PC-9 (cell line): ENCODE measurements around the gene LILRB3. TPM values are rescaled to one million over a fixed set of nuclear protein-coding genes. Genes with fewer than 3 reads are reported as not detected.

Experiments
- BruUV-seq: library from RNA; stranded (reverse); fragments of 400-500 nt; replicated peaks from 2 replicates; lab custom pipeline; 2021; lab: Mats Ljungman, UMichigan
- CTCF ChIA-PET: fragments of 300-600 bp; sonication (Branson Sonifier 250); formaldehyde crosslinking; loops from one replicate; lab custom pipeline; 2022; ENCODE audit warnings: antibody characterized with exemption; lab: Charles Lee
- POLR2A ChIA-PET: fragments of 300-600 bp; sonication (Branson Sonifier 250); formaldehyde crosslinking; loops from one replicate; lab custom pipeline; 2022; ENCODE audit warnings: antibody characterized with exemption; ENCODE audit not compliant: unreplicated experiment; lab: Charles Lee
- DNase-seq, 2 experiments: peaks; one replicate each; pipeline versions ENCODE4 v3.0.0 to v3.0.0-alpha.2; 2015 to 2022; ENCODE audit warnings: mixed read lengths in 1 of 2
- H2AFZ ChIP-seq: fragments of 200-600 bp; sonication (generic); 2 replicates; pipeline ENCODE4 v1.8.1; 2017; ENCODE audit warnings: antibody characterized with exemption
- H3F3A ChIP-seq: fragments of 200-600 bp; sonication (generic); 2 replicates; pipeline ENCODE4 v1.8.1; 2017; ENCODE audit warnings: antibody characterized with exemption, mild to moderate bottlenecking, low read depth; ENCODE audit not compliant: insufficient read depth
- H3K27ac ChIP-seq: fragments of 200-600 bp; sonication (generic); 2 replicates; pipeline ENCODE4 v1.6.1; 2016; ENCODE audit warnings: mixed run types
- H3K27me3 ChIP-seq: fragments of 200-600 bp; sonication (generic); 2 replicates; pipeline ENCODE4 v1.6.1; 2016; ENCODE audit warnings: low read depth, mixed run types; ENCODE audit not compliant: insufficient read depth
- H3K36me3 ChIP-seq: fragments of 200-600 bp; sonication (generic); 2 replicates; pipeline ENCODE4 v1.6.1; 2016; ENCODE audit warnings: low read depth, mixed run types
- H3K4me1 ChIP-seq: fragments of 200-600 bp; sonication (generic); replicated peaks from 2 replicates; pipeline ENCODE4 v1.6.1; 2016; ENCODE audit warnings: mixed run types; ENCODE audit not compliant: insufficient read depth
- H3K4me2 ChIP-seq: fragments of 200-600 bp; sonication (generic); 2 replicates; pipeline ENCODE4 v1.6.1; 2017; ENCODE audit warnings: mixed run types
- H3K4me3 ChIP-seq: fragments of 200-600 bp; sonication (generic); 2 replicates; pipeline ENCODE4 v1.6.1; 2016; ENCODE audit warnings: mixed run types
- H3K79me2 ChIP-seq: fragments of 200-600 bp; sonication (generic); 2 replicates; pipeline ENCODE4 v1.6.1; 2017; ENCODE audit warnings: low read depth, mixed run types
- H3K9me2 ChIP-seq: fragments of 200-600 bp; sonication (generic); 2 replicates; pipeline ENCODE4 v1.8.1; 2017; ENCODE audit warnings: mild to moderate bottlenecking; ENCODE audit not compliant: insufficient read depth
- H3K9me3 ChIP-seq: fragments of 200-600 bp; sonication (generic); 2 replicates; pipeline ENCODE4 v1.8.1; 2016; ENCODE audit warnings: low read depth; ENCODE audit not compliant: insufficient read depth
- H4K20me1 ChIP-seq: fragments of 200-600 bp; sonication (generic); 2 replicates; pipeline ENCODE4 v1.8.1; 2017; ENCODE audit not compliant: insufficient read depth
- EZH2 ChIP-seq: fragments of 200-600 bp; sonication (generic); IDR thresholded peaks from 2 replicates; pipeline ENCODE4 v1.8.0; 2017; ENCODE audit warnings: antibody characterized with exemption, low read depth
- intact Hi-C: fragments of 100-400 bp; cut with micrococcal nuclease; formaldehyde crosslinking; loops from one replicate; pipeline ENCODE4 v1.10.0; 2022; ENCODE audit not compliant: unreplicated experiment
- total RNA-seq: library from RNA; stranded (reverse); gene quantifications from 2 replicates; pipeline ENCODE4 v1.2.3, GENCODE V29; 2021
- TF ChIP-seq, protein P1 (sequence below): fragments of 200-600 bp; sonication (generic); conservative IDR thresholded peaks from 2 replicates; pipeline ENCODE4 v1.6.1; 2017; ENCODE audit warnings: mixed run types, antibody characterized with exemption, mild to moderate bottlenecking, moderate library complexity

LILRB3 gene
- total RNA-seq, 1 experiment from 2014 or later, result not detected

DNA sequence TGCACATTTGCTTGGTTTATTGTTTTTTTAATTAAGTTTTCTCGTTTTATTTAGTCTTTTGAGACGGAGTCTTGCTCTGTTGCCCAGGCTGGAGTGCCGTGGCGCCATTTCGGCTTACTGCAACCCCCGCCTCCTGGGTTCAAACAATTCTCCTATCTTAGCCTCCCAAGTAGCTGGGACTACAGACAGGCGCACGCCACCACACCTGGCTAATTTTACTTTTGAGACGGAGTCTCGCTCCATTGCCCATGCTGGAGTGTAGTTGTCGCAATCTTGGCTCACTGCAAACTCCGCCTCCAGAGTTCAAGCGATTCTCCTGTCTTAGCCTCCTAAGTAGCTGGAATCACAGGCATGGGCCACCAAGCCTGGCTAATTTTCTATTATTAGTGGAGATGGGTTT is 20.8 kb downstream of the LILRB3 start:
- H3K36me3 ChIP-seq, result peaks cover 60% of the 10 kb centered on the region
- no peaks in the 10 kb centered on the region for H3K9me3 ChIP-seq
- intact Hi-C loops, result no loop called here
- no peak for TF ChIP-seq EZH2
- TF ChIP-seq, protein P1, sequence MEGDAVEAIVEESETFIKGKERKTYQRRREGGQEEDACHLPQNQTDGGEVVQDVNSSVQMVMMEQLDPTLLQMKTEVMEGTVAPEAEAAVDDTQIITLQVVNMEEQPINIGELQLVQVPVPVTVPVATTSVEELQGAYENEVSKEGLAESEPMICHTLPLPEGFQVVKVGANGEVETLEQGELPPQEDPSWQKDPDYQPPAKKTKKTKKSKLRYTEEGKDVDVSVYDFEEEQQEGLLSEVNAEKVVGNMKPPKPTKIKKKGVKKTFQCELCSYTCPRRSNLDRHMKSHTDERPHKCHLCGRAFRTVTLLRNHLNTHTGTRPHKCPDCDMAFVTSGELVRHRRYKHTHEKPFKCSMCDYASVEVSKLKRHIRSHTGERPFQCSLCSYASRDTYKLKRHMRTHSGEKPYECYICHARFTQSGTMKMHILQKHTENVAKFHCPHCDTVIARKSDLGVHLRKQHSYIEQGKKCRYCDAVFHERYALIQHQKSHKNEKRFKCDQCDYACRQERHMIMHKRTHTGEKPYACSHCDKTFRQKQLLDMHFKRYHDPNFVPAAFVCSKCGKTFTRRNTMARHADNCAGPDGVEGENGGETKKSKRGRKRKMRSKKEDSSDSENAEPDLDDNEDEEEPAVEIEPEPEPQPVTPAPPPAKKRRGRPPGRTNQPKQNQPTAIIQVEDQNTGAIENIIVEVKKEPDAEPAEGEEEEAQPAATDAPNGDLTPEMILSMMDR, result no peak
- peaks cover 60% of the 10 kb centered on the region for H4K20me1 ChIP-seq
- ChIA-PET POLR2A (interaction anchor here (0.6 to 2.5 kb wide), 2 partner anchors 13 to 37 kb away, joined by 4 to 14 read pairs; partner anchors contain the start of gene MBOAT7), CTCF (no interaction called here)
- H3K27ac ChIP-seq, result peak overlapping the region; percentile 85
- H3K27me3 ChIP-seq, result no peaks in the 10 kb centered on the region
- H3K4me3 ChIP-seq, result peak overlapping the region; percentile 82
- peaks cover 62% of the 10 kb centered on the region for H3K79me2 ChIP-seq
- H3K9me2 ChIP-seq, result no peaks in the 10 kb centered on the region
- DNase-seq, result no peak
- no peak overlapping the region for H2AFZ ChIP-seq
- H3K4me2 ChIP-seq, result peak overlapping the region; percentile 94
- peaks cover 40% of the 10 kb centered on the region for H3K4me1 ChIP-seq
- BruUV-seq, result no TSS peak
- peaks cover 64% of the 10 kb centered on the region for H3F3A ChIP-seq

DNA sequence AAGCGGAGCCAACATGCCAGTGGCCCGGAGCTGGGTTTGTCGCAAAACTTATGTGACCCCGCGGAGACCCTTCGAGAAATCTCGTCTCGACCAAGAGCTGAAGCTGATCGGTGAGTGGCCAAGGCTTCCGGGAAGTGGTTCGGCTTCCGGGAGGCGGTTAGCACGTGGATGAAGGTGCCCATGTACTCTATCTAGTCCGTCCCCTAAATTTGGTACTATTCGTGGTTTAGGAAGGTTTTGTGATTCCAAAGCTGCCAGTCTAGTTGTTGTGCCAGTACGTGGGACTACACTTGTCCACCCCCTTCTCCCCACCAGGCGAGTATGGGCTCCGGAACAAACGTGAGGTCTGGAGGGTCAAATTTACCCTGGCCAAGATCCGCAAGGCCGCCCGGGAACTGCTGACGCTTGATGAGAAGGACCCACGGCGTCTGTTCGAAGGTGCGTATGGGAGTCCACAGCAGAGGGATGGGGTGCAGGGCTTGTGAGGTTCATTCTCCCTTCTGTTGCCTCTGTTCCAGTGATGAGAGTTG is 21.6 kb downstream of the LILRB3 start:
- no peak for TF ChIP-seq EZH2
- TF ChIP-seq, protein P1, result no peak
- Histone ChIP-seq H3K9me2 (no peaks in the 10 kb centered on the region), H3F3A (peaks cover 62% of the 10 kb centered on the region), H3K27ac (peak overlapping the region; percentile 85), H3K4me2 (peak overlapping the region; percentile 94), H3K4me1 (peaks cover 40% of the 10 kb centered on the region), H2AFZ (no peak overlapping the region), H3K79me2 (peaks cover 55% of the 10 kb centered on the region), H3K9me3 (no peaks in the 10 kb centered on the region), H3K36me3 (peaks cover 52% of the 10 kb centered on the region), H4K20me1 (peaks cover 52% of the 10 kb centered on the region), H3K4me3 (peak overlapping the region; percentile 82), H3K27me3 (no peaks in the 10 kb centered on the region)
- ChIA-PET POLR2A (interaction anchor here (0.9 to 2.5 kb wide), 3 partner anchors 12 to 64 kb away, joined by 5 to 14 read pairs (median 6); partner anchors contain the start of genes CNOT3 and MBOAT7), CTCF (no interaction called here)
- intact Hi-C loops, result no loop called here
- DNase-seq, result no peak
- BruUV-seq, result TSS peak; percentile 45

DNA sequence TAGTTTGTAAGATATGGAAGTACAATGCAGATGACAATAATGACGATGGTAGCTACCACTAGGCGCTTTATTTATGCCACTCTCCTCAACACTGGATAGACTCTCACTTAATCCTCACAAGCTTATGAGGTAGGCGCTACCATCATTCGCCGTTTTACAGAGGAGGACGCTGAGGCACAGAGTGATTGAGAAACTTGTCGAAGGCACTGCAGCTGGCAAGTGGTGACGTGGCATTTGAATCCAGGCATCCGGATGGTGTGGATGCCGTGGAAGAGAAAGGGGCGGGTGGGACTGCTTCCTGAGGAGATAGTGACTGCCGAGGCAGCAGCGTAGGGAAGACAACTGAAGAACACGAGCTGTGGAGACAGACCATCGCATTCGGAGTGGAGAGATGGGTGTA is 23.4 kb downstream of the LILRB3 start:
- Histone ChIP-seq H3K4me2 (peak overlapping the region; percentile 94; the same call in 1 of the 2 replicates), H3K9me2 (no peaks in the 10 kb centered on the region), H3K79me2 (peaks cover 37% of the 10 kb centered on the region), H3K36me3 (peaks cover 36% of the 10 kb centered on the region), H3F3A (peaks cover 44% of the 10 kb centered on the region), H3K27ac (no peak overlapping the region), H2AFZ (no peak overlapping the region), H3K9me3 (no peaks in the 10 kb centered on the region), H4K20me1 (peaks cover 34% of the 10 kb centered on the region), H3K4me1 (peaks cover 28% of the 10 kb centered on the region), H3K27me3 (no peaks in the 10 kb centered on the region), H3K4me3 (no peak overlapping the region)
- CTCF ChIA-PET, result interaction anchor here (0.6 kb wide), 2 partner anchors 26 to 104 kb away, joined by 4 to 5 read pairs; partner anchors contain the start of gene TMC4
- DNase-seq, result no peak
- no TSS peak for BruUV-seq
- no peak for TF ChIP-seq EZH2
- TF ChIP-seq, protein P1, result no peak
- intact Hi-C loops, result no loop called here
- POLR2A ChIA-PET, result interaction anchor here (1.2 kb wide), 1 partner anchor 10 kb away, joined by 3 read pairs; the partner anchor contains the start of gene MBOAT7
